ENCODE measurements around the gene IGSF9B. TPM values are rescaled to one million over a fixed set of nuclear protein-coding genes. Genes with fewer than 3 reads are reported as not detected.
A peak's percentile ranks its signal among the peaks of the same experiment; 100 is the strongest.

IGSF9B gene
- total RNA-seq, 2 experiments from 2014 or later: 0.95 to 2.8 TPM

GRCh38 chr11:133966921-133967598 is 10.3 kb upstream of the IGSF9B start:
- Histone ChIP-seq H3K4me3 (ENCODE audit: low read depth, low read length, poor library complexity, severe bottlenecking) (no peak overlapping the region), H3K4me1 (ENCODE audit: insufficient read depth, low read length, poor library complexity, severe bottlenecking) (no peaks in the 10 kb centered on the region), H3K9me3 (ENCODE audit: low read length) (no peaks in the 10 kb centered on the region), H3K9me2 (ENCODE audit: insufficient read depth, low read length) (no peaks in the 10 kb centered on the region), H4K20me1 (ENCODE audit: insufficient read depth, low read length) (no peaks in the 10 kb centered on the region), H3K27ac (ENCODE audit: low read depth, low read length, poor library complexity, severe bottlenecking) (no peak overlapping the region), H3K36me3 (ENCODE audit: insufficient read depth, low read length) (no peaks in the 10 kb centered on the region), H3K79me2 (ENCODE audit: insufficient read depth, low read depth, low read length) (no peaks in the 10 kb centered on the region), H3K4me2 (ENCODE audit: low read length) (no peak overlapping the region), H2AFZ (ENCODE audit: low read length) (no peak overlapping the region)
- no peak for DNase-seq (ENCODE audit: low spot score)
- no peak for TF ChIP-seq EZH2phosphoT487 (IDR thresholded peaks at IDR 0.05; ENCODE audit: borderline replicate concordance, low read depth, low read length)
- TF ChIP-seq, protein P1, sequence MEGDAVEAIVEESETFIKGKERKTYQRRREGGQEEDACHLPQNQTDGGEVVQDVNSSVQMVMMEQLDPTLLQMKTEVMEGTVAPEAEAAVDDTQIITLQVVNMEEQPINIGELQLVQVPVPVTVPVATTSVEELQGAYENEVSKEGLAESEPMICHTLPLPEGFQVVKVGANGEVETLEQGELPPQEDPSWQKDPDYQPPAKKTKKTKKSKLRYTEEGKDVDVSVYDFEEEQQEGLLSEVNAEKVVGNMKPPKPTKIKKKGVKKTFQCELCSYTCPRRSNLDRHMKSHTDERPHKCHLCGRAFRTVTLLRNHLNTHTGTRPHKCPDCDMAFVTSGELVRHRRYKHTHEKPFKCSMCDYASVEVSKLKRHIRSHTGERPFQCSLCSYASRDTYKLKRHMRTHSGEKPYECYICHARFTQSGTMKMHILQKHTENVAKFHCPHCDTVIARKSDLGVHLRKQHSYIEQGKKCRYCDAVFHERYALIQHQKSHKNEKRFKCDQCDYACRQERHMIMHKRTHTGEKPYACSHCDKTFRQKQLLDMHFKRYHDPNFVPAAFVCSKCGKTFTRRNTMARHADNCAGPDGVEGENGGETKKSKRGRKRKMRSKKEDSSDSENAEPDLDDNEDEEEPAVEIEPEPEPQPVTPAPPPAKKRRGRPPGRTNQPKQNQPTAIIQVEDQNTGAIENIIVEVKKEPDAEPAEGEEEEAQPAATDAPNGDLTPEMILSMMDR (conservative IDR thresholded peaks at IDR 0.05; ENCODE audit: low read length): peak; percentile 56
- intact Hi-C loops (cut with micrococcal nuclease; ENCODE audit: unreplicated experiment): no loop called here
- POLR2A ChIA-PET: no interaction called here
- CTCF ChIA-PET (ENCODE audit: unreplicated experiment): interaction anchor here (0.6 kb wide), 1 partner anchor 146 kb away, joined by 3 read pairs; no protein-coding TSS in a partner anchor
- BruUV-seq (replicated peaks): no TSS peak

DNA sequence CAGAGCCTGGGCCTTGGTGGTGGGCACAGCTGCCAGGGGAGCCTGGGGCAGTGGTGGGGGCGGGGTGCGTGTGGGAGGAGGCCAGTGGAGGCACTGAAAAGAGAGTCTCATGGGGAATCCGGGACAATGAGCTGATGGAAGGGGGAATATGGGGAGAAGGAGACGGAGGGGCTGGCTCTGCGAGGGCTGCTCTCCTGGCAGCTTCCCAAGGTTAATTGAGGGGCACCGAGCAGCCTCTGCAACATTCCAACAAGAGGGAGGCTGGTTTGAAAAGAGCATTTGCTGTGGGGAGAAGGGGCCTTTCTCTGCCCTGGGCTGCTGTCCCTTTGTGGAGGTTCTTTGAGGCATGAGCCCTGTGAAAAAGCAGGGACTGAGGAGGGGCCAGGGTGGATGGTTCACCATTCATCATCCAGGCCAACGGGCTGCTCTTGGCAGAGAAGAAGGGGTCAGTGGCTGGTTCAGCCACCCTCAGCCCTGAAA is 9.4 kb upstream of the IGSF9B start:
- ChIA-PET CTCF (ENCODE audit: unreplicated experiment) (no interaction called here), POLR2A (no interaction called here)
- no peaks in the 10 kb centered on the region for H4K20me1 ChIP-seq (ENCODE audit: insufficient read depth, low read length)
- H3K36me3 ChIP-seq (ENCODE audit: insufficient read depth, low read length): no peaks in the 10 kb centered on the region
- no peaks in the 10 kb centered on the region for H3K9me2 ChIP-seq (ENCODE audit: insufficient read depth, low read length)
- H3K4me2 ChIP-seq (ENCODE audit: low read length): no peak overlapping the region
- BruUV-seq (replicated peaks): no TSS peak
- H3K4me1 ChIP-seq (ENCODE audit: insufficient read depth, low read length, poor library complexity, severe bottlenecking): no peaks in the 10 kb centered on the region
- no peak for TF ChIP-seq EZH2phosphoT487 (IDR thresholded peaks at IDR 0.05; ENCODE audit: borderline replicate concordance, low read depth, low read length)
- TF ChIP-seq, protein P1 (conservative IDR thresholded peaks at IDR 0.05; ENCODE audit: low read length): no peak
- H3K79me2 ChIP-seq (ENCODE audit: insufficient read depth, low read depth, low read length): no peaks in the 10 kb centered on the region
- H2AFZ ChIP-seq (ENCODE audit: low read length): no peak overlapping the region
- intact Hi-C loops (cut with micrococcal nuclease; ENCODE audit: unreplicated experiment): no loop called here
- no peak for DNase-seq (ENCODE audit: low spot score)
- no peaks in the 10 kb centered on the region for H3K9me3 ChIP-seq (ENCODE audit: low read length)
- no peak overlapping the region for H3K27ac ChIP-seq (ENCODE audit: low read depth, low read length, poor library complexity, severe bottlenecking)
- H3K4me3 ChIP-seq (ENCODE audit: low read depth, low read length, poor library complexity, severe bottlenecking): no peak overlapping the region

DNA sequence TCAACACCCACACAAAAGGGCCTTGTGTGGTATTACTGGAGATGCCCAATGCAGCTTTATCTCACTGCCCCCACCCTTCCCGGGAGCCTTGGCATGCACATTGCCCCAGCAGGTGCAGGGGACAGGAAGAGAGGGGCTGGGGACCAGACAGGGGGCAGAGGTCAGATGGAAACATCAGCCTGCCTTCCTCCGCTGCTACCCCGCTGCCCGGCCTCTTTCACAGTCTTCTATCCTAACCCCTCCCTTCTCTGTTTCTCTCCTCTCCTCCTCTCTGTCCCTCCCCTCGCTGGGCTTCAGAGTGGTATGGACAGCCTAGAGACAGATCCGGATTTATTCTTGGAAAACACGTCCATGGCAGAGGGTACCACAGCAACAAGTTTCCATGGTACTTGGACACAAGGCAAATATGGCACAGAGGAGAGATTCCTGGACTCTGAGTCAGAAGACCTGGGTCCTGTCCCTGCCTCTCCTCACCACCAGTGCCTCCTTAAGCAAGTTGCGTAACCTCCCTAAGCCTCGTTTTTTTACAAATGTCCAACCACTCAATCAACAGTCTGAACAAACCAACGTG is 8.3 kb upstream of the IGSF9B start:
- H3K4me1 ChIP-seq (ENCODE audit: insufficient read depth, low read length, poor library complexity, severe bottlenecking): no peaks in the 10 kb centered on the region
- H2AFZ ChIP-seq (ENCODE audit: low read length): no peak overlapping the region
- no peak for TF ChIP-seq EZH2phosphoT487 (IDR thresholded peaks at IDR 0.05; ENCODE audit: borderline replicate concordance, low read depth, low read length)
- TF ChIP-seq, protein P1 (conservative IDR thresholded peaks at IDR 0.05; ENCODE audit: low read length): no peak
- no peak overlapping the region for H3K4me3 ChIP-seq (ENCODE audit: low read depth, low read length, poor library complexity, severe bottlenecking)
- H3K79me2 ChIP-seq (ENCODE audit: insufficient read depth, low read depth, low read length): no peaks in the 10 kb centered on the region
- H4K20me1 ChIP-seq (ENCODE audit: insufficient read depth, low read length): no peaks in the 10 kb centered on the region
- intact Hi-C loops (cut with micrococcal nuclease; ENCODE audit: unreplicated experiment): no loop called here
- DNase-seq (ENCODE audit: low spot score): no peak
- BruUV-seq (replicated peaks): no TSS peak
- ChIA-PET POLR2A (no interaction called here), CTCF (ENCODE audit: unreplicated experiment) (no interaction called here)
- no peaks in the 10 kb centered on the region for H3K9me2 ChIP-seq (ENCODE audit: insufficient read depth, low read length)
- no peaks in the 10 kb centered on the region for H3K36me3 ChIP-seq (ENCODE audit: insufficient read depth, low read length)
- no peak overlapping the region for H3K4me2 ChIP-seq (ENCODE audit: low read length)
- H3K9me3 ChIP-seq (ENCODE audit: low read length): no peaks in the 10 kb centered on the region
- H3K27ac ChIP-seq (ENCODE audit: low read depth, low read length, poor library complexity, severe bottlenecking): no peak overlapping the region
